Measurements from ENCODE around the gene DICER1.

DNA sequence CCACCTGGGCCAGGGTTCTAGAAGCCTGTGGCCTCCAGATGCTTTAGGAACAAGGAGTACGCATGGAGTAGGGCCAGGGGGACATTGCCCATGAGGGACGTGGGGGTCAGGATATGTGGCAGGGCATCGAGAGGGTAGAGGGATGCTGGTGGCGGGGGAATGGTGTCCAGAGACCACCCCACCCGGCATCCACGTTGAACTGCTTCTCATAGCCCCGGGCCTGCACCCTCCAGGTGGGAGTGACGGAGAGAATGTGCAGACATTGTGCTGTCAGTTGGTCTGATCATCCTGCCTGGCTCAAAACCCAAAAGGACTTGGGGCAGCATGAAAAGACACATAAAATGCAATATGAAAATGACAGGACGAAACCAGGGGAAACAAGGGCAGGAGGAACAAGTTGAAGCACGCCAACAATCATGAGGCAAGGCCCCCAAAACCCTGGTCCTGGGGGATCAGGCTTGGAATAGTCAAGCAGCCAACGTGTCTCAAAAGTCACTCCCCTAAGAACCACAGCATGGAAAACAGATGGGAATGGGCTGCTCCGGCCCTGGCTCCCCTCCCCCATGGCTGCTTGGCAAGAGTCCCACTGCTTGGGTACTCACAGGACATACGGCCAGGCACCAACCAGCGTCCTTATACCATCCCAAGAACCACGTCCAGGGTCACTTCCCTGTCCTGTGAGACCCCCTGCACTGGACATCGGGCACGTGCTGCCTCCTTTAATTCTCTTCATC is 117.9 kb downstream of the DICER1 start:
- TF ChIP-seq, protein P1, sequence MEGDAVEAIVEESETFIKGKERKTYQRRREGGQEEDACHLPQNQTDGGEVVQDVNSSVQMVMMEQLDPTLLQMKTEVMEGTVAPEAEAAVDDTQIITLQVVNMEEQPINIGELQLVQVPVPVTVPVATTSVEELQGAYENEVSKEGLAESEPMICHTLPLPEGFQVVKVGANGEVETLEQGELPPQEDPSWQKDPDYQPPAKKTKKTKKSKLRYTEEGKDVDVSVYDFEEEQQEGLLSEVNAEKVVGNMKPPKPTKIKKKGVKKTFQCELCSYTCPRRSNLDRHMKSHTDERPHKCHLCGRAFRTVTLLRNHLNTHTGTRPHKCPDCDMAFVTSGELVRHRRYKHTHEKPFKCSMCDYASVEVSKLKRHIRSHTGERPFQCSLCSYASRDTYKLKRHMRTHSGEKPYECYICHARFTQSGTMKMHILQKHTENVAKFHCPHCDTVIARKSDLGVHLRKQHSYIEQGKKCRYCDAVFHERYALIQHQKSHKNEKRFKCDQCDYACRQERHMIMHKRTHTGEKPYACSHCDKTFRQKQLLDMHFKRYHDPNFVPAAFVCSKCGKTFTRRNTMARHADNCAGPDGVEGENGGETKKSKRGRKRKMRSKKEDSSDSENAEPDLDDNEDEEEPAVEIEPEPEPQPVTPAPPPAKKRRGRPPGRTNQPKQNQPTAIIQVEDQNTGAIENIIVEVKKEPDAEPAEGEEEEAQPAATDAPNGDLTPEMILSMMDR (IDR thresholded peaks at IDR 0.05): no peak
- no peak for TF ChIP-seq ZFX (IDR thresholded peaks at IDR 0.05; ENCODE audit: borderline replicate concordance)
